Caki2 (cell line): ENCODE measurements around the gene SMAGP. TPM values are rescaled to one million over a fixed set of nuclear protein-coding genes. Genes with fewer than 3 reads are reported as not detected.
"Not testable (repeated sequence)": the region's sequence is repeated elsewhere in the genome, so short reads cannot be mapped to it uniquely, and the experiment has no call there.

ENCODE experiments used
- DNase-seq: peaks from one replicate; pipeline ENCODE4 v3.0.0-alpha.2; 2015; ENCODE audit warnings: low read depth
- in situ Hi-C: cut with HindIII; loops from 2 replicates; pipeline ENCODE4 v1.10.0; 2016; ENCODE audit warnings: low sequenced_read_pairs, low pct_unique_long_range_greater_than_20kb, mixed read lengths
- total RNA-seq: library from RNA; depleted of rRNA; stranded (reverse); fragments of >200 nt; shearing (Covaris generic); gene quantifications from 2 replicates; pipeline ENCODE4 v1.2.3, GENCODE V29; 2014; ENCODE audit warnings: low replicate concordance

Gene SMAGP
- total RNA-seq, 1 experiment from 2014 or later, result 2.0 TPM

DNA sequence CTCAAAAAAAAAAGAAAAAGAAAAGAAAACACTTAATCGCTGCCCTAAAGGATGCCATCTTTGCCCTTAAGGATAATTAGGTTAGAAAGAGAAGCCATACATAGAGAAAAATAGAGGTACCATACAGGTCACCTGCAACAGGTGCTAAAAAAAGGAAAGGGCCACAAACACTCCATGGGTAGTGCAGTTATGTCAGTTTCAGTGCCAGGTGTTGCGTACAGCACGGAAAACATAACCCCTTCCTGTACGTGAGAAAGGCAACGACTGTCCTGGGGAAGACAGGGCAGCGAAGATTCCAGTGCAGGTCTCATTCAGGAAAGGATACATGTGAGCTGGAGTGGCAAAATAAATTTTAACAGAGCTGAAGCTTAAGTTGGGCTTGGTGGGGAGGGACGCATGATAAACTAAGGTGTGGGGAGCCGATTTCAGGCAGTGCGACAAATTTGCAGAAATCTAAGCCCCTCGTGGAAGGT is 32.1 kb downstream of the SMAGP start:
- DNase-seq, result no peak
- in situ Hi-C loops, result no loop called here

DNA sequence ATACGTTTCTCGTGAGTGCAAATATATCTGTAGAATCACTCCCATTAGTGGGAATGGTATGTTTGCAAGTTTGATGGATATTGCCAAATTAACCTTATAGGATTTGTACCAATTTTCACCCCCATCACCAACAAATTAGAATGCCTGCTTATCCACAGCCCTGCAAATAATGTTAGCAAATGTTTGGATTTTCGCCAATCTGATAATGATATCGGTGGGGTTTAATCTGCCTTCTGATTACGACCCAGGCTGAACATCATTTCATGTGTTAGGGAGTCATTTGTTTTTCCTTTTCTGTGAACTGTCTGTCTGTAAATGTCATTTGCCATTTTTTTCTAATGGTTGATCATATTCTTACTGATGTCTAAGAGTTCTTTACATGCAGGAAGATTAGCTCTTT is 35.7 kb downstream of the SMAGP start:
- in situ Hi-C loops, result no loop called here

DNA sequence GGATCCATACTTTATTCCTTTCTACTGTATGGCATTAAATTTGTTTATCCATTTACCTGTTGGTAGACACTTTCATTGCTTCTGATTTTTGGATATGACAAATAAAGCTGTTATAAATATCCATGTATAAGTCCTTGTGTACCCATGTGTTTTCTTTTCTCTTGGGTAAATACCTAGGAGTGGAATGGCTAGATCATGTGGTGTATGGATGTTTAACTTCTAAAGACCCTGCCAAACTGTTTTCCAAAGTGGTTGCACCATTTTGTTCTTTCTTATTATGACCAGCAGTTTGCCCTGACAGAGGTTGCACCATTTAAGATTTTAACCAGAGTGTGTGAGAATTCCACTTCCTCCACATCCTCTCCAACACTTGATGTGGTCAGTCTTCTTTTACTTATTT is 37.6 kb downstream of the SMAGP start:
- no peak for DNase-seq
- in situ Hi-C loops, result no loop called here

More for the DNA sequence above, 35.7 kb downstream of the SMAGP start:
- no peak for DNase-seq

DNA sequence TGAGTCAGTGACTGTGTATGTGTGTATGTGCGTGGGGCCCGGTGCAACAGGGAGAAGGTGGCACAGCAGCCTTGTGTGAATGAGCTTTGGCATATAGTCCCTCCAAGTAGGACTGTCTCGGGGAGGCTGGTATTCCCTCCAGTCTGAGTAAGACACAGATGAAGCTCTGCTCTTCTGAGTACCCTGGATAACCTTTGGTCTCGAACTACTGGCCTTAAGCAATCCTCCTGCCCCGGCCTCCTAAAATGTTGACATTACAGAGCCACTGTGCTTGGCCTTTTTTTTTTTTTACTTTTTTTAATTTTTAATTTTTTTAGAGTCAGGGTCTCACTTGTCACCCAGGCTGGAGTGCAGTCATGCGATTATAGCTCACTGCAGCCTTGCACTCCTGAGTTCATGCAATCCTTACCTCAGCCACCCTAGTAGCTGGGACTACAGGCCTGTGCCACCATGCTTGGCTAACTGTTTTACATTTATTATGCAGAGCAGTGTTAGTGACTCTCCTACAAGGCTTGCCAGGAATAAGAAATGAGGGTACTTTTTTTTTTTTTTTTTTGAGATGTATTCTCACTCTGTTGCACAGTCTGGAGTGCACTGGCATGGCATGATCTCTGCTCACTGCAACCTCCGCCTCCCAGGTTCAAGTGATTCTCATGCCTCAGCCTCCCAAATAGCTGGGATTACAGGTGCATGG is 41.0 kb downstream of the SMAGP start:
- in situ Hi-C loops, result no loop called here
- DNase-seq, result no peak

DNA sequence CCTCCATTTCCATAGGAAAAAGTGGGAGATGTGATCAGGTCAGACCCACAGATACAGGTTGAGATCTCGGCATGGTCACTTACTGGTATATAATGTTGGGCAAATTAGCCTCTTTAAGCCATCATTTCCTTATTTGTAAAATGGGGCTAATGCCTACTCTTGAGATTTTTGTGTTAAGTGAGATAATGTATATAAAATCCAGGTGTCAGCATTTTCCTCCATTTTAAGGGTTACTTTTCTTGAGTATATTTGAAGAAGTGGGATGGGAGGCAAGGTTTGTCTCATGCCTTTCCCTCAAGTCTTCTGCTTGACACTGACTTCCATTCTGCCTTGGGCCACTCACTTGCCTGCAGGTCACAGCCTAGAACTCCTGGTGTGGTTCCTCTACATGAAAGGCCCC is 42.3 kb downstream of the SMAGP start:
- in situ Hi-C loops, result no loop called here
- DNase-seq, result no peak

DNA sequence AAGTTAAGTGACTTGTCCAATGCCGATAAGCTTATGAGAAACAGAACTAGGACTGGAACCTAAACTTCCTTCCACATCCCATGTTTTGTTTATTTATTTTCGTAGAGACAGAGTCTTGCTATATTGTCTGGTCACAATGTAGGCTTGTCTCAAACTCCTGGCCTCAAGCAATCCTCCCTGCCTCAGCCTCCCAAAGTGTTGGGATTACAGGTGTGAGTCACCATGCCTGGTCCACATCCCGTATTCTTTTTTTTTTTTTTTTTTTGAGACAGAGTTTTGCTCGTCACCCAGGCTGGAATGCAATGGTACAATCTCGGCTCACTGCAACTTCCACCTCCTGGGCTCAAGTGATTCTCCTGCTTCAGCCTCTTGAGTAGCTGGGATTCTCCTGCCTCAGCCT is 43.1 kb downstream of the SMAGP start:
- in situ Hi-C loops, DNase-seq: not testable (repeated sequence)

DNA sequence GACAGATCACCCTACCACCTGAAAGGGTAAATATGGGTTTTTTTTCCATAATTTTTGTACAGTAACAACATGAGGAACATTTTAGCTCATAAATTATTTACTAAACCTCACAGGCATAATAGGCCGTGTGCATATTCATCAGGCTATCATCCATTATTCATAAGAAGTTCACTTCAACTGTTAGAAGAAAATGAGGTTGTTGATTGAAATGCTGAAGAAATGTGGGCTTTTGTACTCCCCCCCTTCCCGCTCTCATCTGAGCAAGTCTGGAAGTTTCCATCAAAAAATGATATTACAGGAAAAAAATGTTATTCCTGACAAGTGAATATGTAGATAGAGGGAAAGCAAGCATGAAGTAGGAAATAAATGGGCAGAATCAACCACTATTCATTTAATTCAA is 44.4 kb downstream of the SMAGP start:
- in situ Hi-C loops, result no loop called here
- no peak for DNase-seq

DNA sequence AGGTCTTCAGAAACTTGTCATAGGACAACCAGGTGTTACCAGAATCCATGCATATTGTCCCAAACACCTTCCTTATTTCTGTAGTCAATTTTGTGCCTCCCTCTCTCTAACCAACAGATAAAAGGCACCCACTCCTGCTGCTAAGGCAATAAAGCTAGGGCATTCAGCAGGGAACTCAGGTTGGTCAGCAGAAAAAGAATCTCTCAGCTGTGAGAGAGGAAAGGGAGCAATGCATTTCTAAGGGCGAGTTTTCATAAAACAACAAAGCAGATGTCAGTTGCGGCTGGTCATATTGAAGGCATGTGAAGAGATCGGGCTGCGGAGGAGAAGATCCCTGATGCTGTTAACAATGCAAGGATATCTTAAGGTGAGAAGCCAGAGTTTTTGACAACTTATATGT is 45.0 kb downstream of the SMAGP start:
- DNase-seq, result no peak
- in situ Hi-C loops, result no loop called here

DNA sequence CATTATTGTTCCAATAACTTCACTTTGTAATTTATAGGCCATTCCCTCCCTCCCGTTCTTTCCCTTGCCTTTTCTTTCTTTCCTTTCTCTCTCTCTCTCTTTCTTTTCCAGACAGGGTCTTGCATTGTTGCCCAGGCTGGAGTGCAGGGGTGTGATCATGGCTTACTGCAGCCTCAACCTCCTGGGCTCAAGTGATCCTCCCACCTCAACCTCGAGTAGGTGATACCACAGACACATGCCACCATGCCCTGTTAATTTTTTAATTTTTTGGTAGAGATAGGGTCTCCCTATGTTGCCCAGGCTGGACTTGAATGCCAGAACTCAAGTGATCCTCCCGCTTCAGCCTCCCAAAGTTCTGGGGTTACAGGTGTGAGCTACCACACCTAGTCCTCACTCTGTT is 45.6 kb downstream of the SMAGP start:
- DNase-seq, result no peak

DNA sequence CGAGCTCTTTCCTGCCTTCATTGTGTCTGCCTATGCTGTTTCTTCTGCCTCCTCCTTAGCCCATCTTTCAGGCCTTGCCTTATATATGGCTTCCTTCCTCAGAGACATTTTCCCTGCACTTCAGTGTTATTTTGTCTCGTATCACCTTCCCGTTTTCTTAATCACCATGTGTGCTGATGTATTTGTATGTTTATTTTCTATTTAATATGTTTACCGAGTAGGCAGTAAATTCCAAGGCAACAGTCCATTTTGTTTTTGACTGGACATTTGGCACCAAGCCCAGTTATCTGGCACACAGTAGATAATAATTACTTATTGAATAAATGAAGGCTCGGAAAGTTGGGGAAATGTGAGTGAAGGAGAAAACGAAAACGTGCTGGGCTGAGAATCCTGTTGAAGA is 47.8 kb downstream of the SMAGP start:
- peak; percentile 39 for DNase-seq
- in situ Hi-C loops, result no loop called here

More for the DNA sequence above, 45.6 kb downstream of the SMAGP start:
- in situ Hi-C loops, result no loop called here

DNA sequence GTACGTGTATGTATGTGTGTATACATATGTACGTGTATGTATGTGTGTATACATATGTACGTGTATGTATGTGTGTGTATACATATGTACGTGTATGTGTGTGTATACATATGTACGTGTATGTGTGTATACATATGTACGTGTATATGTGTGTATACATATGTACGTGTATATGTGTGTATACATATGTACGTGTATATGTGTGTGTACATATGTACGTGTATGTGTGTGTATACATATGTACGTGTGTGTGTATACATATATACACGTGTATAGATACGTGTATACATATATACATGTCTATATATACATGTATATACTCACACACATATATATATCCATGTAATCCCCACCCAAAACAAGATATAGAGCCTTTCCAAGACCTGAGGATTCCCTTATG is 50.4 kb downstream of the SMAGP start:
- in situ Hi-C loops, DNase-seq: not testable (repeated sequence)

DNA sequence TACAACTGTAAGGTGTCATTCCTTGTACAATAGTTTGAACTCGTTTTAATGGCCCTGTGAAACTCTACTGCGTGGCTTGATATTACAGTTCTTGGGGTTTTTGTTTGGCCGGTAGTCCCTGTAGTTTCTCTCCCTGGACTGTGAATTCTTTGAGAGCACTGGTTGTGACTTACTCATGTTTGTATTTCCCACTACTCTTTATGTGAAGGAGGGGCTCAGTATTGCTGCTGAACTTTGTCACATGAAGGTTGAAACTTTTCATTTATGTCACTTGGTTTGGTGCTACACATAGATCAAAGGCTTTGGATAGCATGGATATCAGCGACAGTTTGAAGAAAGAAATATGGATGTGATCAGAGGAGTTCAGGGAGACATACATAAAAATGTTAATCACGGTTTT is 50.9 kb downstream of the SMAGP start:
- in situ Hi-C loops, result no loop called here
- no peak for DNase-seq

DNA sequence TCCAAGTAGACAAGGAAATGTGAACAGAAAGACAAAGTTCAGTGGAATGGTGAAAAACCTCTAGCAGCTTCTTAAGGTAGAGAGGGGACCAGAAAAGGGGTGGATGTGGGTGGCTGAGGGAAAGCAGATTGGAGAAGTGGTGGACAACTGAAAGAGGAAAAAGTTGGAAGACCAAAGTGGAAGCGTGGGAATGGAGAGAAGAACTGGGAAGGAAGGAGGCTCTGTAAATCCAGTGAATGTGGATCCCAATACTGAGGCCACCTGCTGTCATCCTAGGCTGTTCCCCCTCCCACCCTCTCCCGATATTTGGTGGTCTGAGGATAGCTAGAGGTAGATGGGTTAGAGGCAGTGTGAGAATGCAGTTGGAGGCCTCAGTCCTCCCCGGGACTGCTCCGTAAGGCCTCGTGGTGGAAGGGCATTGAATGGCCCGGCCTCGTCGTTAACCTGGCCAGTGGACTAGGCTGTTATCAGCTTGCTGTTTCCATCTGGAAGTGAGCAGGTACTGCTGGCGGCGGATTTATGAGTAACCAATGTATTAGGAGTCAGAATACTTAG is 51.5 kb downstream of the SMAGP start:
- in situ Hi-C loops, result no loop called here
- peak; percentile 56 for DNase-seq

DNA sequence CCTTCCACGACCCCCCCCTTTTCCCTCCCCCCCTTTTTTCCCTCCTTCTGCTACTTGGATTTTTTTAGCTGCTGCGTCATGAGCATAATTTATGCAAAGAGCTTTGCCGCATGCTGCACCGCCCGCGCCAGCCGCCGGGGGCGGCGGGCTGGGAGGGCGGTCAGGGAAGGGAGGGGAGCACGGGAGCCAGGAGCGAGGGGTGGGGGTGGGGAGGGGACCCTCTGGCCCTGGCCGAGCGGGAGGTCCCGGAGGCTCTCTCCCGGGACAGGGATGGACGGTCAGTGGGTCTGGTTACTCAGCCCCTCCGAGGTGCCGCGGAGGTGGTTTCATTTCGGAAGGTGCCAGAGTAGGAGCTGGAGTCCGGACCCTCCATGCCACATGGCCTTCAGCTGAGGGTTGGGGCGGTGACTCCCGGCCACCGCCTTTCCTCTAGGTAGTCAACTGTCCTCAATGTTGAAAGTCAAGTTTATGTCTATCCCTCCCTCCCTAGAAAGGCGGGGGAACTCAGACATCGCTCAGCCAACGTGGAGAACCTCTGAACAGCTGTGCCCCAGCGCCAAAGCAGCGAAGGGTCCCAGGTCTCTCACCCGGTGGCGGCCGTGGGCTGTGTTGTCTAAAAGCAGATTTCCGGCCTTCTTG is 52.1 kb downstream of the SMAGP start, which contains the start of gene POU6F1:
POU6F1 (minus strand) TSS at position 95 of the 639 bp plus-strand sequence. CDS start 11,226 bp downstream, outside the sequence.
- in situ Hi-C loops, result no loop called here
- peak; percentile 77 for DNase-seq

DNA sequence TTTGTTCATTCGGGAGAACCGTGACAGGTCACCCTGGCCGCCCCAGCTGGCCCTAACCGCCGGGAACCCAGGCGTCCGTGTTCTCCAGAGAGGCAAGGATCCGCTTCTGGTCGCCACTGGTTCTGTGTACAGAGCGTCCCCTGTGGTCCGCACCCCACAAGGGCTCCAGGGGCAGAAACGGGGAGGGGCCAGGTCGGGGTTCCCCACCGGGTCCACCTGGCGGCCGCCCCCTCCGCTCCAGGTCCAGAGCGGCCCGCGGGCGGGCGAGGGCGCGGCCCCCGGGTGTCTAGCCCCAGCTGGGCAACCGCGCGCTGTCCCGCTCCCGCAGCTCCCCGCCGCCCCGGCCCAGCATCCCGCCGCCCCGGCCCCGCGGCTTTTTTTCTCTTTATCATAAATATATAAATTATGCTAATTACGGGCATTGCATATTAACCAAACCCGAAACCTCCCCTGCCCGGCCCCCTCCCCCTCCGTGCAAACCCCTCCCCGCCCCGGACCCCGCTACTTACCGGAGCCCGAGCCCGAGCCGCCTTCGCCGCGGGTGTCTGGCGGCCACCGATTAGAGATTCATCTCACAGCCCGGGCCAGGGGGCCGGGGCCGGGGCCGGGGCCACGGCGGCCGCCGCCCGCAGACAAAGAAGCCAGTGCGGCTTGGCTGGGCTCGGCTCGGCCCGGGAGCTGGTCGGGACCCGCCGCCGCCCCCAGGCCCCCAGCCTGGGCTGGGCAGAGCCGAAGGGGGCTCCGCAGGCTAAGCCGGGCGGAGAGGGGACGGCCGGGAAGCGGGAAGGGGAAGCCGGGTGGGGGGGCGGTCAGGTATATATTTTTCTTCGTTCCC is 52.9 kb downstream of the SMAGP start:
- in situ Hi-C loops, result no loop called here
- DNase-seq, result peak; percentile 51

DNA sequence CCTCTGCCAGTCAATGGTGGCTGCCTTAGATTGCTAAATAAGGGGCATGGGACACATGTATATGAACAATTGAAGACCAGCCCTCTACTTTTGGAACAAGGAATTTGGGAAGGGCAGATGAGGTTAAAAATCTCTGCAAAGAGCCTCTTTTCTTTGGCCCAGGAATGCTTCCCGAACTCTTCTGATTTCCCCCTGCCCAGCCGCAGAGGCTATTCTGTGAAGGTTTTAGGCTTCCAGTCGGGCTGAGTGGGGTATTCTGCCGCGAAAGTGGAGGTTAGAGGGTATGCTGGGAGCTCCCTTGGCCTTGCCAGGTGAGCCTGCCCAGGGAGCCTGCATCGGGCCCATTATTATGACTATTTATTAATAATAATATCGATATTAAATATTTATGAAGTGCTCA is 53.6 kb downstream of the SMAGP start:
- no peak for DNase-seq
- in situ Hi-C loops, result no loop called here

DNA sequence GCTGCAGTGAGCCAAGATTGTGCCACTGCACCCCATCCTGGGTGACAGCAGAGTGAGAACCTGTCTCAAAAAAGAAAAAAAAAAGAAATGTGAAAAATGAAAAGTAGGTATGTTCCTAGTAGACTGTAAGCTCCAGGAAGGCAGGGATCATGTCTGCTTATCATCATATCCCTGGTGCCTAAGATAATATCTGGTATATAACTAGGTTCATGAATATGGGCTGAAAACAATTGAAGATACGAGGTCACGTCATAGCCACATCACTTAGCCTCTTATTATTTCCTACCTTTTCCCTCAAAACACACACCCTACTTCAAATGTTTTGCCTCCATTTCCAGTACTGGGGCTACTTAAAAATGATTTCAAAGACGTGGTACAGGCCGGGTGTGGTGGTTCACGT is 55.3 kb downstream of the SMAGP start:
- DNase-seq, result no peak
- in situ Hi-C loops, result no loop called here

DNA sequence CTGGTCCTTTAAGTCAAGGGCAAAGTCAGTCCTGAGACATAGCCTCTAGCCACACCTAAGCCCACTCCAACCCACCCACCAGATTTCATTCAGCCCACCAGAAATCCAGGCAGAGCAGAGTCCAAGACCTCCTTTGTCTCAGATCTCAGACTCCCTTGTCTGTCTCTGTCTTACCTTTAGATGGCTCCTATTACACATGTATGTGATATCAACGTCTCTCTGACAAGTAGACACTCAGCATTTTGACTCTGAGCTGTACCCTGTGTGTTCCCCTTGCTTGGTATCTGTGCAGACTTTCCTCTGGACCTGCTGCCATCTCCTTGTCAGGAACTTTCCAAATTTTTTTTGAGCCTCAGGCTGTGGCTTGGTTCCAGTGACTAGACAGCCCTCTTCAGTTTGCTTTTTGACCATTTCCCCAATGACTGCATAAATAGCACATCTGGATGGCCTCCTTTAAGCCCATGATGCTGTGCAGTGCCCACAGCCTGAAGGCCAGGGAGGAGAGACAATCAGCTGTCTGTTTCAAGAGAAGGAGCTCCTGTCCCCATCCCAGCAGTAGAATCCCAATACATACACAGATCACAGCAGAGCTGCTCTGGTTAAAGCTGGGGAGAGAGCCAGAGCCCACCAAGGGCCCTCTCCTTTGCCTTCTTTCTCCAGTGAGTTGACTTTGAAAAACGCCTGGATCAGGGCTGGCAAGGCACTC is 59.4 kb downstream of the SMAGP start:
- in situ Hi-C loops, result no loop called here
- no peak for DNase-seq
